H9 (cell line): ENCODE results near the gene OR2T35. TPM values are rescaled to one million over a fixed set of nuclear protein-coding genes. Genes with fewer than 3 reads are reported as not detected.
"Not testable (repeated sequence)": the region's sequence is repeated elsewhere in the genome, so short reads cannot be mapped to it uniquely, and the experiment has no call there.

Experiments used
- DNase-seq: peaks from one replicate; pipeline ENCODE4 v3.0.0-alpha.2; 2017
- H2AFZ ChIP-seq: one replicate; pipeline ENCODE4 v1.6.1; 2013; ENCODE audit warnings: mild to moderate bottlenecking, low read length, control low read depth, moderate library complexity
- H2AK5ac ChIP-seq: 2 replicates; pipeline ENCODE4 v1.6.1; 2013; ENCODE audit warnings: low read length, control low read depth, mixed read lengths; ENCODE audit not compliant: insufficient read length
- H2BK120ac ChIP-seq: one replicate; pipeline ENCODE4 v1.6.1; 2013; ENCODE audit warnings: low read depth, mild to moderate bottlenecking, low read length, control low read depth, inconsistent platforms; ENCODE audit not compliant: poor library complexity, severe bottlenecking
- H2BK12ac ChIP-seq: 2 replicates; pipeline ENCODE4 v1.6.1; 2013; ENCODE audit warnings: low read length, control low read depth, mixed read lengths, low read depth; ENCODE audit not compliant: insufficient read length
- H2BK15ac ChIP-seq: 2 replicates; pipeline ENCODE4 v1.6.1; 2013; ENCODE audit warnings: low read depth, low read length, control low read depth
- H2BK20ac ChIP-seq: one replicate; pipeline ENCODE4 v1.6.1; 2013; ENCODE audit warnings: low read depth, mild to moderate bottlenecking, low read length, control low read depth, inconsistent platforms; ENCODE audit not compliant: poor library complexity, severe bottlenecking
- H2BK5ac ChIP-seq: 2 replicates; pipeline ENCODE4 v1.6.1; 2013; ENCODE audit warnings: low read length, control low read depth, mixed read lengths; ENCODE audit not compliant: insufficient read length
- H3K14ac ChIP-seq: 2 replicates; pipeline ENCODE4 v1.6.1; 2013; ENCODE audit warnings: low read length, control low read depth; ENCODE audit not compliant: insufficient read depth
- H3K18ac ChIP-seq: 2 replicates; pipeline ENCODE4 v1.6.1; 2013; ENCODE audit warnings: low read depth, mild to moderate bottlenecking, mixed read lengths, low read length, control low read depth; ENCODE audit not compliant: insufficient read length
- H3K23ac ChIP-seq: 2 replicates; pipeline ENCODE4 v1.6.1; 2013; ENCODE audit warnings: low read length, control low read depth, mixed read lengths, low read depth; ENCODE audit not compliant: insufficient read length
- H3K23me2 ChIP-seq: 2 replicates; pipeline ENCODE4 v1.6.1; 2013; ENCODE audit warnings: low read depth, mild to moderate bottlenecking, mixed read lengths, low read length, control low read depth; ENCODE audit not compliant: insufficient read length, poor library complexity, severe bottlenecking
- H3K27ac ChIP-seq: 2 replicates; pipeline ENCODE4 v1.5.1; 2013; ENCODE audit warnings: low read length, control low read depth, mixed read lengths, low read depth; ENCODE audit not compliant: insufficient read length
- H3K27me3 ChIP-seq: 2 replicates; pipeline ENCODE4 v1.6.1; 2013; ENCODE audit warnings: low read length, control low read depth, inconsistent platforms; ENCODE audit not compliant: insufficient read depth
- H3K4ac ChIP-seq: 2 replicates; pipeline ENCODE4 v1.6.1; 2013; ENCODE audit warnings: low read depth, mild to moderate bottlenecking, control low read depth, inconsistent platforms, low read length, moderate library complexity
- H3K4me1 ChIP-seq: 2 replicates; pipeline ENCODE4 v1.6.1; 2013; ENCODE audit warnings: low read length, control low read depth, inconsistent platforms; ENCODE audit not compliant: insufficient read depth
- H3K4me2 ChIP-seq: 2 replicates; pipeline ENCODE4 v1.6.1; 2013; ENCODE audit warnings: low read length, control low read depth, mixed read lengths; ENCODE audit not compliant: insufficient read length, insufficient read depth
- H3K56ac ChIP-seq: 2 replicates; pipeline ENCODE4 v1.6.1; 2013; ENCODE audit warnings: low read depth, mild to moderate bottlenecking, mixed read lengths, low read length, control low read depth; ENCODE audit not compliant: insufficient read length
- H3K79me1 ChIP-seq: 2 replicates; pipeline ENCODE4 v1.6.1; 2013; ENCODE audit warnings: low read depth, mild to moderate bottlenecking, moderate library complexity, low read length, control low read depth, inconsistent platforms; ENCODE audit not compliant: insufficient read depth, poor library complexity, severe bottlenecking
- H3K79me2 ChIP-seq: 2 replicates; pipeline ENCODE4 v1.6.1; 2013; ENCODE audit warnings: low read length, control low read depth, inconsistent platforms; ENCODE audit not compliant: insufficient read depth
- H3K9ac ChIP-seq: 2 replicates; pipeline ENCODE4 v1.6.1; 2013; ENCODE audit warnings: low read length, control low read depth, mixed read lengths; ENCODE audit not compliant: insufficient read length; ENCODE audit errors: extremely low read depth
- H3K9me3 ChIP-seq: one replicate; pipeline ENCODE4 v1.6.1; 2013; ENCODE audit warnings: low read depth, low read length, inconsistent platforms; ENCODE audit not compliant: control insufficient read depth
- H3T11ph ChIP-seq: one replicate; pipeline ENCODE4 v1.6.1; 2013; ENCODE audit warnings: mild to moderate bottlenecking, low read length, control low read depth, inconsistent platforms
- H4K20me1 ChIP-seq: one replicate; pipeline ENCODE4 v1.6.1; 2013; ENCODE audit not compliant: control insufficient read depth, insufficient read length, insufficient read depth
- H4K5ac ChIP-seq: 2 replicates; pipeline ENCODE4 v1.6.1; 2013; ENCODE audit warnings: low read depth, mild to moderate bottlenecking, mixed read lengths, low read length, control low read depth; ENCODE audit not compliant: insufficient read length
- H4K8ac ChIP-seq: replicated peaks from 2 replicates; pipeline ENCODE4 v1.6.1; 2013; ENCODE audit warnings: low read length, control low read depth, mixed read lengths, low read depth; ENCODE audit not compliant: insufficient read length
- H4K91ac ChIP-seq: 2 replicates; pipeline ENCODE4 v1.6.1; 2013; ENCODE audit warnings: low read depth, mild to moderate bottlenecking, moderate library complexity, mixed read lengths, low read length, control low read depth; ENCODE audit not compliant: insufficient read length
- H3K27ac Mint-ChIP-seq, 3 experiments: 2 replicates in 2 of 3; 3 replicates in 1 of 3; pipeline ENCODE4 v1.8.0; 2020 to 2021; ENCODE audit warnings: mixed read lengths in 3 of 3, mild to moderate bottlenecking in 1 of 3, moderate library complexity in 1 of 3
- H3K27me3 Mint-ChIP-seq: 2 replicates; pipeline ENCODE4 v1.8.0; 2021; ENCODE audit warnings: low read depth, mild to moderate bottlenecking, moderate library complexity, mixed read lengths
- H3K36me3 Mint-ChIP-seq, 3 experiments: 2 replicates in 2 of 3; 3 replicates in 1 of 3; pipeline ENCODE4 v1.8.0; 2020 to 2021; ENCODE audit warnings: low read depth in 3 of 3, mixed read lengths in 3 of 3; ENCODE audit not compliant: insufficient read depth in 1 of 3
- H3K4me1 Mint-ChIP-seq, 2 experiments: 2 replicates each; pipeline ENCODE4 v1.8.0; 2020; ENCODE audit warnings: mixed read lengths in 2 of 2
- H3K4me3 Mint-ChIP-seq, 2 experiments: 2 replicates in 1 of 2; 3 replicates in 1 of 2; pipeline ENCODE4 v1.8.0; 2020 to 2021; ENCODE audit warnings: mild to moderate bottlenecking in 2 of 2, mixed read lengths in 2 of 2, moderate library complexity in 1 of 2
- H3K9me3 Mint-ChIP-seq, 2 experiments: 2 replicates in 1 of 2; 3 replicates in 1 of 2; pipeline ENCODE4 v1.8.0; 2020; ENCODE audit warnings: mild to moderate bottlenecking in 2 of 2, mixed read lengths in 2 of 2, moderate library complexity in 1 of 2
- WGBS: extraction: QIAGEN DNeasy Blood & Tissue Kit; methylation state at CpG from one replicate; pipeline ENCODE4 v1.1.7; 2013; ENCODE audit warnings: missing lambda C conversion rate, low lambda C conversion rate, mixed read lengths; ENCODE audit not compliant: insufficient read length; ENCODE audit errors: extremely low coverage; 5-methylcytosine and 5-hydroxymethylcytosine counted together
- total RNA-seq: library from RNA; stranded (reverse); gene quantifications from 2 replicates; pipeline ENCODE4 v1.2.1, GENCODE V29; 2021

The OR2T35 gene
- total RNA-seq, 1 experiment from 2014 or later: not detected

- not testable (repeated sequence) for H3K9ac ChIP-seq, H3K27ac Mint-ChIP-seq, H4K8ac ChIP-seq, H3K79me2 ChIP-seq, H3K4ac ChIP-seq, H2AFZ ChIP-seq, H3K4me3 Mint-ChIP-seq, H4K20me1 ChIP-seq, H2AK5ac ChIP-seq, H2BK15ac ChIP-seq, H3K4me1 Mint-ChIP-seq, H3K27ac ChIP-seq, H2BK20ac ChIP-seq, H4K91ac ChIP-seq, H3K14ac ChIP-seq, H3K27me3 ChIP-seq, H3K27me3 Mint-ChIP-seq, H3K4me1 ChIP-seq, H3K23ac ChIP-seq, H3K56ac ChIP-seq, H3K18ac ChIP-seq, H2BK120ac ChIP-seq, H3K4me2 ChIP-seq, H3K79me1 ChIP-seq, H2BK5ac ChIP-seq, H3T11ph ChIP-seq, H4K5ac ChIP-seq, H3K9me3 ChIP-seq, DNase-seq, H3K23me2 ChIP-seq, H2BK12ac ChIP-seq
- Mint-ChIP-seq H3K36me3 (peaks cover 0 to 16% (median 0%) of the 10 kb centered on the region in 3 experiments; a peak in 5 of 7 replicates), H3K9me3 (peaks cover 52 to 54% of the 10 kb centered on the region in 2 experiments)
- no CpG with 5 or more reads among the region's 6 CpGs for WGBS
Measured at GRCh38 chr1:248656797-248657196, 11.7 kb upstream of the OR2T35 start.

GRCh38 chr1:248655354-248655753, 10.3 kb upstream of the OR2T35 start, which contains the start of gene OR2T27:
TSS of gene OR2T27 (minus strand) at chr1:248655528. CDS start at chr1:248650884, 4,644 bp downstream.
- not testable (repeated sequence) for H3K27ac ChIP-seq, H4K20me1 ChIP-seq, H2AK5ac ChIP-seq, H2BK5ac ChIP-seq, H3K4me2 ChIP-seq, H3K27me3 Mint-ChIP-seq, H3K4me1 Mint-ChIP-seq, H3K27me3 ChIP-seq, H3K23ac ChIP-seq, H3K79me1 ChIP-seq, H4K91ac ChIP-seq, DNase-seq, H3K23me2 ChIP-seq, H3K36me3 Mint-ChIP-seq, H2BK12ac ChIP-seq, H3K4me1 ChIP-seq, H2AFZ ChIP-seq, H2BK15ac ChIP-seq, H3K27ac Mint-ChIP-seq, H3K4me3 Mint-ChIP-seq, H3K14ac ChIP-seq, H2BK120ac ChIP-seq, H4K8ac ChIP-seq, H4K5ac ChIP-seq, H3K4ac ChIP-seq, H2BK20ac ChIP-seq, H3K9me3 ChIP-seq, H3K56ac ChIP-seq, H3K18ac ChIP-seq, H3K9ac ChIP-seq, H3T11ph ChIP-seq, H3K79me2 ChIP-seq
- no CpG with 5 or more reads among the region's 3 CpGs for WGBS
- H3K9me3 Mint-ChIP-seq: peaks cover 42 to 44% of the 10 kb centered on the region in 2 experiments
